HG03196 (cell line): ENCODE data around the gene HK3.

Experiments used
- ATAC-seq: cut with Tn5 transposase; IDR thresholded peaks from one replicate; pipeline ENCODE4 v1.9.1; 2021; ENCODE audit not compliant: unreplicated experiment

Gene HK3

DNA sequence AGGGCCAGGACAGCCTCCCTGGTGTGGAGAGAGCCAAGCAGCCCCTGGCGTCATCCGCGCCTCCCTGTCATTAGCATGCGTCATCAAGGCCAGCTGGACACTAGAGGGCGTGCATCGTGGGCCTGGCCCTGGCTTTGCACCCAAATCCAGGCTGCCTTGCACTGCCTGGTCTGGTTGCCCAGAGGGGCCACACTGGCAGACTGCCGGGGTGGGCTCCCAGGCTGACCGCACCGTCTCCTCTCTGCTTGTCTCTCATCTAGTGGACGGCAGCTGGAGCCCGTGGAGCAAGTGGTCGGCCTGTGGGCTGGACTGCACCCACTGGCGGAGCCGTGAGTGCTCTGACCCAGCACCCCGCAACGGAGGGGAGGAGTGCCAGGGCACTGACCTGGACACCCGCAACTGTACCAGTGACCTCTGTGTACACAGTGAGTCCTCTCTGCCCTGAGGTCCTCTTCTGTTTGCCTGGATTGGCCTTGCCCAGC is 29.0 kb downstream of the HK3 start:
- no peak for ATAC-seq

DNA sequence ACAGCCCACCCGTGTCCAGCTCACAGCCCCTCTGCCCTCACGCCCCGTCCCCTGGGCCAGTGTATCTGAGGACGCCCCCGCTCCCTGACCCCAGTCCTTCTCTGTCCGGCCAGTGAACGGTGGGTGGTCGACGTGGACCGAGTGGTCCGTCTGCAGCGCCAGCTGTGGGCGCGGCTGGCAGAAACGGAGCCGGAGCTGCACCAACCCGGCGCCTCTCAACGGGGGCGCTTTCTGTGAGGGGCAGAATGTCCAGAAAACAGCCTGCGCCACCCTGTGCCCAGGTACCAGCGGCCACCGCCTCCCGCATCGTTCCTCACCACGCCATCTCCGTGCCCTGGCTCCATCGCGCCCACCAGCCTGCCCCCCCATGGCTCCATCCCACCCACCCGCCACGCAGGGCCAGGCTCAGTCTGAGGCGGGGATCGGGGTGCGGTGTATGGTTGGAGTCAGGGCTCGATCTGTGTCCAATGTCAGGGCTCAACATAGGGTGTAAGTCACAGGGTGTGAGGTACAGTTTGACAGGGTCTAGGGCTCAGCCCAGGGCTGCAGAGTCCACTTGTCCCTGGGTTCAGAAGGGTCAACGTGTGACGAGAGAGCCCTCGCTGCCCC is 29.5 kb downstream of the HK3 start:
- ATAC-seq, result no peak

GRCh38 chr5:176868731-176869130 is 30.4 kb downstream of the HK3 start:
- no peak for ATAC-seq

DNA sequence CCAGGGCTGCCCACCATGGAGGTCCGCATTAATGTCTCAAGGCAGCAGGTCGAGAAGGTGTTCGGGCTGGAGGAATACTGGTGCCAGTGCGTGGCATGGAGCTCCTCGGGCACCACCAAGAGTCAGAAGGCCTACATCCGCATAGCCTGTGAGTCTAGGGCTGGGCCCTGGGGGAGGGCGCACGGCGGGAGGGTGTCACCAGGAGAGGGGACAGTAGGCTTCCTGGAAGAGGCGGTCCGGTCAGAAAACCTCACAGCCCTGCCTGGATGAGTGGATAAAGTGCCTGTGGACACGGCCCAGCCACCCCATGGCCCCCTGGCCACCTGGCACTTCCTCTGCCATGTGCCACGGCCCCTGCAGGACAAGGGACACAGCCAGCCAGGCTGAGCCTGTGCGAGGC is 31.0 kb downstream of the HK3 start:
- no peak for ATAC-seq

GRCh38 chr5:176866707-176867310 is 32.3 kb downstream of the HK3 start:
- ATAC-seq, result no peak

GRCh38 chr5:176865964-176866363 is 33.2 kb downstream of the HK3 start:
- no peak for ATAC-seq

GRCh38 chr5:176864755-176865154 is 34.4 kb downstream of the HK3 start:
- ATAC-seq, result no peak

GRCh38 chr5:176863765-176864098 is 35.4 kb downstream of the HK3 start:
- no peak for ATAC-seq

GRCh38 chr5:176863041-176863764 is 35.9 kb downstream of the HK3 start:
- no peak for ATAC-seq

DNA sequence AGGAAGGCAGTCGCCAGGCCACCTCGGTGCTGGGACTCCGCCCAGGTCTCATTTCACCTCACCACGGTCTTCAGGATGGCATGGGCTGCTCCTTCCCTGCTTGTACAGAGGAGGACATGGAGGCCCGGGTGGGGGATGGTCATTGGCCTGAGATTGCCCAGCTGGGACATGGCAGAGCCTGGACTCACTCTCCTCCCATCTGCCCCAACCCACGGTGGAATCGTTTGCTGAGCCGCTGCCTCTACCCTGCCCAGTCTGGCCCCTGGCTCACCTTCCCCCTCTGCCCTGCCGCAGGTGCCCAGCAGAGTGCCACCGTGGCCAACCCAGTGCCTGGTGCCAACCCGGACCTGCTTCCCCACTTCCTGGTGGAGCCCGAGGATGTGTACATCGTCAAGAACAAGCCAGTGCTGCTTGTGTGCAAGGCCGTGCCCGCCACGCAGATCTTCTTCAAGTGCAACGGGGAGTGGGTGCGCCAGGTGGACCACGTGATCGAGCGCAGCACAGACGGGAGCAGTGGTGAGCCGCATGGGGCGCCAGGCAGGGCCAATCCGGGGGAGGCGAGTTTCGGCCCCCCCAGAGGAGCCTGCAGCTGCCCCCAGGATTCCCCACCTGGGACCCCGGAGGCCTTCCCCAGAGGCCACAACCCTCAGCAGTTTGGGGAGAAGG is 36.7 kb downstream of the HK3 start:
- ATAC-seq, result no peak

DNA sequence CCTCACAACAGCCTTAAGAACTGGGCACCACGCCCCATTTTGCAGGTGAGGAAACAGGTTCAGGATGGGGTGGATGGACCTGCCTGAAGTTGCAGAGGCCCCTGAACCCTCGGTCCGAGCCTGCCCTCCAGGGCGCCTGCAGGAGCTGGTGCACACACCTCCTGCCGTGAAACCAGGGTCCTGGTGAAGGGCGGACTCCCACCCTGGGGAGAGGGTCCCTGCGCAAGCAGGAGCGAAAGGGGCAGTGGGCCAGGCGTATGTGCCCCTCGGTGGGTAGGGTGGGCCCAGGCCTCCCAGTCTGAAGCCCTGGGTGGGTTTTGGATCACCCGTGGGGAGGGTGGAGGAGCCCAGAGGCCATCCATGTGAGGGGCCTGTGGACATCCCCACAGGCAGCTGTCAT is 37.9 kb downstream of the HK3 start:
- no peak for ATAC-seq

- no peak for ATAC-seq
These were observed 38.8 kb downstream of the HK3 start for GRCh38 chr5:176860381-176860780.

DNA sequence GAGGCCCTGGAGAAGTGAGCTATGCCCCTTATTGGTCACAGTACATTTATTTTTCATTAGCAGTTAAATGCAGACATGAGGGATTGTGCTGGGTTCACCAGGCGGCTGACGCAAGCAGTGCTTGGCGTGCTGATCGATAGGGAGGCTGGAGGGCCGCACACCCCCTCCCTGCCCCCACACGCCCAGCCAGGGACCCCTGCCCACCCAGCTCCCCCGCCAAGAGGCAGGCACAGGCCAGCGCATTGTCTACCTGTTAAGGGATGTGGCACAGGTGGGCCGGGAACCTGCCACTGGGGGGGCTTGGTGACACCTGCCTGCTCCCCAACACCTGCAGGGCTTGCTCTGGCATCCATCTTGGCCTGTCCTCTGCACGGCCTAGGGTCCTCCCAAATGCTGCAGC is 39.2 kb downstream of the HK3 start:
- ATAC-seq, result no peak

DNA sequence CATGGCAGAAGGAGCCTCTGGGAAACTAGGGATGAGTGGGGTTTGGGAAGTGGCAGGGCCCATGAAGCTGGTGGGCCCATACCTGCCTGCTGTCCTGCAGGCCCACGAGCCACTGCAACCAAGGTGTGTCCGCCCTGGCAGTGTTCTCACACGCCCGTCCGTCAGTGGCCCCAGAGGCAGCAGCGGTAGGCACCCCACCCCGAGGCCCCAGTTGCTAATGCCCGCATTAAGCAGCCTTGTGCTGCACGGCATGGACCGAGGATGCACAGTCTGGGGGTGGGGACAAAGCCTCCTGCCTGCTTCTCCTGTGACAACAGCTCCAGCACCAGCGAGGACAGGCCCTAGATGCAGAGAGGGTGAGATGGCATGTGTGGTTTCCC is 41.3 kb downstream of the HK3 start:
- no peak for ATAC-seq

DNA sequence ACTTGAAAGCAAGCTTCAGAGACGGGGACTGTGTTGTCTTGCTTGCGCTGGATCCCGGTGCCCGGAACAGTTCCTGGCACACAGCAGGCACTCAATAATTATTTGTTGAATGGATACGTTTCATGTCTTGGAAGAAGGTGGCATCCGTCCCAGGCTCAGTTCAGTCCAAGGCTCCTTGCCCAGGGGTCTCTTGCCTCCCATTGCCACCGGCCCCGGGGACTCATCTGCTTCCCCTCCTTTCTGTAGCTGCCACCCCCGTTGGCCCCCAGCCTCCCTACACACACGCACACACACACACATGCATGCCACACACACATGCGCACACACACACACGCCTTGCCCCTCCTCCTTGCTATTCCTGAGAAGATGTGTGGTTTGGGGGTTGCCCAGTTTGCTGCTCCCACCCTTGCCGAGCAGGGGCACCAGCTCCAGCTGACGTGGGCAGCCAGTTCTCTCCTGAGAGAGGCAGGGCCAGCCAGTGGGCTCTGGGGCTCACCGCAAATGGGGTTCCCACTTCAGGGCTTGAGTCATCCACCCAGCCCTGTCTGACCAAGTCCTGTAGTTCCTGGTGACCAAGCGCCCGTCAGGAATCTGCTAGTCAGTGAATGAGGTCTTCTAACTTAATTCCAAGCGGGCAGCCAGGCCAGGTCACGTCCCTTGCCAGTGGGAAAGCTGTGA is 41.8 kb downstream of the HK3 start:
- ATAC-seq, result no peak

- no peak for ATAC-seq
These were observed 42.4 kb downstream of the HK3 start for GRCh38 chr5:176856746-176857145.

GRCh38 chr5:176855598-176855997 is 43.5 kb downstream of the HK3 start:
- ATAC-seq, result no peak

DNA sequence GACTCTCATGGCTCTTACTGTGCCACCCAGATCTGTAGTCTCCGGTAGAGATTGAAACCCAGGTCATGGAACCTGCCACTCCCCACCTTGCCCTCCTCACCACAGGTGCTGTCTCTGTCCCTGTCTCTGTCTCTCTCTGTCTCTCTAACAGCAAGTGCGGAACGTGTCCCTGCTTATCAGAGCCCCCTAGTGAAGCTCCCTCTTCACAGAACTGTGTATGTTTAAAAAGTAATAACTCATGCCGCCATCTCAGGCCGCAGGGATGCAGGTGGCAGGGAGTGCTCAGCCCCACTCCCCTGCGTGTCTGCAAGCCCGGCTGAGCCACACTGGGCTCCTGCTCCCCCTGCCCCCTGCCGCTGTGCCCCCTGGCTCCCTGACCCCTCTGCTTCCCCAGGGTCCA is 45.0 kb downstream of the HK3 start:
- no peak for ATAC-seq

DNA sequence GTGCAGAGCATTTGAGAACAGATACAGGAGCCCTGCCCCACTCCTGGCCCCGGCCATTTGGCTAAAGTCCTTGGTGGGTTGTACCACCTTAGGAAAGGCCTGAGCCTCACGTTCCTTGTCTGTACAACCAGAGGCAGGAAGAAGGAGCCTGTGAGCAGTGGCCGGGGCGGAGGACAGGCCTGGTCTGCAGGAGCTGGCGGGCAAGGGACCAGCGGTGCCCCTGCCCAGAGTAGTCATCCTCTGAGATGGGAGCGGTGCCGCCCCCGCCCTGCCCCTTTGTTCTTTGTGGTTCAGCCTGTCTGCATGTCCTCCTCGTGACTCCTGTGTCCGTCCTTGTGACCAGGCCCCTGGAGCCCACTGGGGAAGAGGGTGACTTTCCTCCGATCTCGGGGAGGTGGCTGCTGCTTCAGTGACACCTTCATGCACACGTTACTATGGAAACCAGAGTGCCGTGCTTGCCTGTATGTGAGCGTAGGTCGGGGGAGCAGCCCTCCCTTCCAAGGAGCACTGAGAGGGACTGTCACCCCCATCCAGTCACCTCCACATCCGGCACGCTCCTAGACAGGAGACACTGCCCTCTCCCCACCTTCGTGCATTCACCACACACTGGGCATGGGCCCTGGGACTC is 45.9 kb downstream of the HK3 start:
- no peak for ATAC-seq

DNA sequence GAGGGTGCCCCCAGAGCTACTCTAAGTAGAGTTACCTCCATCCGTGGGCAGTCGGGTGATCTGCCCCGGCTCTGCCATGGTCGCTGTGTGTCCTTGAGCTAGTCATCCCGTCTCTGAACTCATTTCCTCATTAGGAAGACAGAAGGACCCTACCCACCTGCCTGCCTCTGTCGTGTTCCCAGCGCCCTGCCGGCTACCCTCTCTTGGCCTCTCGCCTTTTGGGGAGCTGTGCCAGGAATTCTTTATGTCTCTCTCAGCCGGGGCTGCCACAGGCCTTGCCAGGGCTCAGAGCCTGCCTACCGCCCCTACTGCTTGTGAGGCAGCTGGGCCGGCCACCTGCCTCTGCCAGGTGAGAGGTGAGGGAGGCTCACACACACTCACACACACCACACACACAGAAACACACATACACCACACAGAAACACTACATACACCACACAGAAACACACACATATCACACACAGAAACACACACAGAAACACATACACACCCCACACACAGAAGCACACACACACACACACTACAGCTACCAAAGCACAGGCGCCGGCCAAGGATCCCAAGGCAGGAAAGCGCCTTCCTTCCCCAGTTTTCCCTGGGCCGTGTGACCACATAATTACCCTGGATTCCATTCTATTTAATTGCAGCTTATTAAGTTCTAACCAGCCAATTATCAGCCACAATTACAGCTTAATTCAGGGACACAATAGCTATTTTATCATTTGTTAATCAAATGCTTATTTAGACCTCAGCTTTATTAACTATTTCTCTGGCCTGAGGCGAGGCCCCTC is 47.1 kb downstream of the HK3 start:
- ATAC-seq, result no peak
